HPDE6-E6E7 (cell line): ENCODE results near the gene PPP1CB.
"Not testable (repeated sequence)": the region's sequence is repeated elsewhere in the genome, so short reads cannot be mapped to it uniquely, and the experiment has no call there.

Experiments
- DNase-seq: peaks from one replicate; pipeline ENCODE4 v3.0.0; 2011; ENCODE audit warnings: missing footprints; ENCODE audit errors: extremely low spot score

PPP1CB gene

DNA sequence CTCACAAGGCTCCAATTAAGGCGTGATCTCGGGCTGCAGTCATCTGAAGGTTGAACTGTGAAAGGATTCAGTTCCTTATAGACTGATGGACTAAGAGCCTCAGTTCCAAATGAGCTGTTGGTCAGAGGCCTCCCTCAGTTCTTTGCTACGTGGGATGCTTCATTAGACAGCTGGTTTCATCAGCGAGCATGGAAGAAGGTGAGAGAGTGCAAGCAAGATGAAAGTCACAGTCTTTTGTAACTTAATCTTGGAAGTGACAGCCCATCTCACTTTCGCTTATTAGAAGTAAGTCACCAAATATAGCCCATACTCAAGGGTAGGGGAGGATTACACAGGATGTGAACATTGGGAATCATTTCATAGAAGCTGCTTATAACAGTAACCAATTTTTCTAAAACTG lies 26.8 kb downstream of the PPP1CB start:
- DNase-seq, result no peak

GRCh38 chr2:28779001-28779400 lies 27.4 kb downstream of the PPP1CB start:
- no peak for DNase-seq

GRCh38 chr2:28780496-28780895 lies 28.9 kb downstream of the PPP1CB start:
- no peak for DNase-seq

DNA sequence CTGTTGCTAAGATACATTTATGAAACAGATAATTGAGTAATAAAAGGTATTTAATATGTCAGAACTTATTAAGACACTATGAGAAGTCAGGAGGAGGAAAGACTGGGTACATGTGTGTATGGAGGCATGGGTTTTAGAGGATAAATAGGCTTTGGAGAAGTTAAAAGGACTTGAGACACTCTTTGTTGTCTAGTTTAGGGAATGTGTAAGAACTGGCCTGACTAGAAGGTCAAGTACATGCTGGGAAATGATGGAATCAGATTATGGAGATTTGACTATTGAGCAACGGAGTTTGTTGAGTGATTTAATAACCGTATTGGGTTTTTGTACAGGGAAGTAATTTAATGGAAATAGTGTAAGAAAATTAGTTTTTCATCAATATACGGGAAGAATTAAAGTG lies 30.8 kb downstream of the PPP1CB start:
- DNase-seq, result no peak

GRCh38 chr2:28784570-28784969 lies 32.9 kb downstream of the PPP1CB start:
- DNase-seq, result not testable (repeated sequence)

DNA sequence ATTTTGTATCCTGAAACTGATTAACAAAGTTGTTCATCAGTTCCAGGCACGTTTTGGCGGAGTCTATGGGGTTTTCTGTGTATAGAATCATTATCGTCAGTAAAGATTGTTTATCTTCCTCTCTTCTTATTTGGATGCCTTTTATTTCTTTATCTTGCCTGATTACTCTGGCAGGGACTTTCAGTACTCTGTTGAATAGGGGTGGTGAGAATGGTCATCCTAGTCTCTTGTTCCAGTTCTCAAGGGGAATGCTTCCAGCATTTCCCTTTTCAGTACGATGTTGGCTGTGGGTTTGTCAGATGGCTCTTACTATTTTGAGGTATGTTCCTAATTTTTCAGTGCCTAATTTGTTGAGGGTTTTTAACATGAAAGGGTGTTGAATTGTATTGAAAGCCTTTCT lies 45.0 kb downstream of the PPP1CB start:
- DNase-seq, result no peak

GRCh38 chr2:28801726-28802125 lies 50.1 kb downstream of the PPP1CB start:
- peak; percentile 20 for DNase-seq

DNA sequence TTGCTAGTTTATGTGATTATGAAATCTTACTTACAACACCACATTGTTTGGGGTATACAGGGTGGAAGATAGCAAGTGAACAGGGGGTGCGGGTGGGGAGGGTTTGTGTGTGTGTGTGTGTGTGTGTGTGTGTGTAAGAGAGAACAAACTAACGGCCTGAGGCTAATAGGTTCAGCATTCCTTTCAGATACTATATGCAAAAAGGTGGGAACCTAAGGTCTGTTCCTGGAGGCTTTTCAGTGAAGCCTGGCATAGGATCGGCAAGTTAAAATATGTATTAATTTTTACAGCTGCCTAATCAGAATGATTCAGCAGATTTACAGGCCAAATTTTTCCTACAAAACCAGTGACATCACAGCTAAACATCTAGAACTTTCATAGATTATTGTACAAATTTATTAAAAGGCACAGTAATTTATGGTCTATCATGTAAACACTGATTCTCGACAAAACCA lies 51.4 kb downstream of the PPP1CB start:
- no peak for DNase-seq

DNA sequence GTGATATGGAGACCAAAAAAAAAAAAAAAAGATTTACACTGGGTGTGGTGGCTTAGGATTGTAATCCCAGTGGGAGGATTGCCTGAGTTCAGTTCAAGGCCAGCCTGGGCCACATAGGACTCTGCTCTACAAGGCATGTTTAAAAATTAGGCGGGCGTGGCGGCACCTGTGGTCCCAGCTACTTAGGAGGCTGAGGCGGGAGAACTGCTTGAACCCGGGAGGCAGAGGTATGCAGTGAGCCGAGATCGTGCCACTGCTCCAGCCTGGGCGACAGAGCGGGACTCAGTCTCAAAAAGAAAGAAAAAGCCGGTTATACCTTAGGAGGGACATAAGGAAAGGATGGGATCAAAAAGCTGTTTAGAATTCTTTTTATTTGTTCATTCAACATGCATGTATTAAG lies 58.3 kb downstream of the PPP1CB start:
- no peak for DNase-seq

DNA sequence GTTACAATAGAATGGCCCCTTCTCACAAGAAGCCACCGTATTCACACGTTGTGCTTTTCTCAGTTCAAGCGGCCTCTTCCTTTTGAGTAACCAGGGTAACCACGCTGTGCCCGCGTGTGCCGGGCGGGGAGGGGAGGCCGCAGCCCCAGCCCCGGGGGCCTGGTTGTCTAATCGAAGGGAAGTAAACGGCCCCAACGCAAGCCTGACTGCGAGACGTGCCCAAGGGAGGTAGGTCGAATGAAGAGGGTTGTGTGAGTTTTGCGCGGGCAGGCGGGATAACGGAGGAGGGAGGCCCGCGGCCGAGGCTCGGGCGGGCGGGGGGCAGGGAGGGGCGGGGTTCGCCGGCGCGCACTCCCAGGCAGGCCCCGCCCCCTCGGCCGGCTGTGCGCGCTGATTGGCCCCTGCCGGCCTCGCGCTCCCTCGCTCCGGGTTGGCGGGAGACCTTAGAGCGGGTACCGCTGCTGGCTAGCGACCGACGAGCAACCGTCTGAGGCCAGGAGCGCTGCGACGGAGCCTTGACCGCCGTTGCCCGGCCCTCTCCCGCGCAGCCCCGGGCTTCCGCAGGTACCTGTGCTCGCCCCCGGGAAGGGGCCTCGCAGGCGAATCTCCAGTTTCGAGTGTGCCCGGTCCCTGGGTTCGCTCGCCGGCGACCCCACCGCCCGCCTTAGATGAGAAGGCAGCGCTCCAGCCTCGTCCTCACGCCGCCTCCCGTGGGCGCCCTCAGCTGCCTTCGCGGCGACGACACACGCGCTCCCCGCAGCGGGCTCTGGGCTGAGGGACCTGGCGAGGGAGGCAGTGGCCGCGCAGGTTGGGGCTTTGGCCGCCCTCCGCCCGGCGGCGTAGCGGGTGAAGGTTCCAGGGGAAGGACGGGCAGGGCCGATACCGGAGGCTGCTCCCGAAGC lies 59.0 kb downstream of the PPP1CB start, which contains the start of gene SPDYA:
TSS of gene SPDYA (plus strand) at position 451 of the 902 bp plus-strand sequence. CDS start 5,181 bp downstream, outside the sequence.
- DNase-seq, result peak; percentile 76

- no peak for DNase-seq
Measured at GRCh38 chr2:28818053-28818452, 66.4 kb downstream of the PPP1CB start.

DNA sequence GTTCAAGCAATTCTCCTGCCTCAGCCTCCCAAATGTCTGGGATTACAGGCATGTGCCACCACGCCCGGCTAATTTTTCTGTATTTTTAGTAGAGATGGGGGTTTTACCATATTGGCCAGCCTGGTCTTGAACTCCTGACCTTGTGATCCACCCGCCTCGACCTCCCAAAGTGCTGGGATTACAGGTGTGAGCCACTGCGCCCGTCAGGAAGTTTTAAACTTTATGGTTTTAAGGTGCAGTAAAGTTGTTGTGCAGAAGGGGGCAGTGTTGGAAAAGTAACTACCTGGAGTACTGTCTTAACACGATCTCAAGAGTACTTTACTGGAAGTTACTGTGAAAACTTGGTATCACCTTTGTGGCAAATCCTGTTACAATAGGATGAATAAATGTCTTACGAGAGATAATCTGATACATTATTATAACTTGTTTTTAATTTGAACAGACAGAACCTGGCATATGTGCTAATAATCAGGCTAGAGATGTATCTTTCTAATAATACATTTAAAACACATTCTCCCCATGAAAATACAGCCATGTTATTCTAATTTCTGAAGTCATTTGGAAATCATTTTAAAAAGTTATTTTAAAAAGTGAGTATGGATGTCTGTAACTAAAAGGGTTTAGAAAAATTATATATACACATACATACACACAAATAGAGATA lies 69.8 kb downstream of the PPP1CB start:
- DNase-seq, result peak; percentile 31

DNA sequence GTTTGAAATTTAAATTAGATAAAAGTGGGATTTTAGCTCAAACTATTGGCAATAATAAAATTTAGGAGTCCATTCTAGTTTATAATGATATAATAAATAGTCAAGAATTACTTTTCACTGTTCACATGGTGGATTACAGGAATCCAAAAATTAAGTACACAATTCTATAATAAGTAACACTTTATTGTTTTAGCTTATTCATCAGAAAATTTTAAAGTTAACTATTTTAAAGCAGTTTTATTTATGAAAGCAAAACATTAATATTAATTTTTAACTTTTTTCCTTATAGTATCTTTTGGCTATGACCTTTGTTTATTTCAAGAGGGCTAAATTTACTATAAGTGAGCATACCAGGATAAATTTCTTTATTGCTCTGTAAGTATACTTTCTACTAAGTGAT lies 70.4 kb downstream of the PPP1CB start:
- no peak for DNase-seq

- DNase-seq, result no peak
Measured at GRCh38 chr2:28824207-28824606, 72.6 kb downstream of the PPP1CB start.

GRCh38 chr2:28824870-28825269 lies 73.2 kb downstream of the PPP1CB start:
- DNase-seq, result no peak

DNA sequence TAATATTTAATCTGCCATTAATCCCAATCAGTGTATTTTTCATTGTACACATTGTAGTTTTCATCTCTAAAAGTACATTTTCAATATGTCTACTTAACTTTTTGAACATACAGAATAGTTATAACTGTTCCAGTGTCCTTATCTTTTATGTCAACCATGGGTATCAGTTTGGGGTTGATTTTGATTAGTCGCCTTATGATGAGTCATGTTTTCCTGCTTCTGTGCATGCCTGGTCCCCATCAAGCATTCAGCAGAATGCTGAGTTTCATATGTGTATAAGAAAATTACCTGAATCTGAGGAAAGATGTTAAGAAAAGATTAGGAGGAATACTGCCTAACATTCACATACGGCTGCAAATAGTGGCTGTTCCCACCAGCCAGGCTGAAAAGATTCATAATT lies 76.8 kb downstream of the PPP1CB start:
- no peak for DNase-seq

- DNase-seq, result no peak
Measured at GRCh38 chr2:28833740-28834470, 82.3 kb downstream of the PPP1CB start.

DNA sequence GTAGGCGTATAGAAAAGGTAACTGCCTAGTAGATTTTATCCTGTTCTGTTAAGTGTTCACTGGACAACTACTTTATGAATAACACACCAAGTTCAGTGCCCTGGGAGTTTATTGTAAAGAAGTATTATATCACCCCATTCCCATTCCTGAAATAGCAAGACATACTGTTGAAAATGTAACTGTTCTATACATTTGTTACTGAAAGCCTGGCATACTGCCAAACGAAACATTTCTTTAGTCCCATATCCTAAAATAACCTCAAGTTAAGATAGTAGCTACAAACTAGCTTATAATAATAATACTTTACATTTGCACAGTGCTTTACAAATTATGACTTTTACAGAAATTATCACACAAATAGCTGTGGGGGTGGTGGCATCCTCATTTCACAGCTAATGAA lies 84.2 kb downstream of the PPP1CB start:
- no peak for DNase-seq

GRCh38 chr2:28838971-28839370 lies 87.3 kb downstream of the PPP1CB start:
- no peak for DNase-seq

DNA sequence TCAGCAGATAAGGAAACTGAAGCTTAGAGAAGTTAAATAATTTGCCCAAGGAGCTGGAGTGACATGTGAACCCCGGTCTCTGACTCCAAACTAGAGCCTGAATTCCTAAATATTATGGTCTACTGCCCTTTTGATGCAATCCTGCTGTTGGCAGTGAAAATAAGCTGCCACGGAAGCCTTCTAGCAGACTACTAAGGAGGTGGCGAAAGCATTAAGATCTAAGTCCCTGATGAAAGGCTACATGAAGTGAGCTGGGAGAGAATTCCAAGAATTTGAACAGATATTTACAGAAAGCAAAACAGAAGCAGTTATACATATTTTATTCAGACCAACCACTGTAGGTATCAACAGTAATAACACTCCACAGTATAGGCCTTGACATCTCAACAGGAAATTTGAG lies 90.4 kb downstream of the PPP1CB start:
- DNase-seq, result no peak
